OCI-LY1 (cell line): ENCODE results near the gene PKD1.

ENCODE experiments used
- H2AFZ ChIP-seq: fragments of 200-600 bp; sonication (generic), shearing (Covaris generic); 2 replicates; pipeline ENCODE4 v1.6.0; 2014; ENCODE audit warnings: antibody characterized with exemption, mild to moderate bottlenecking, low read length
- H3F3A ChIP-seq: fragments of 200-600 bp; sonication (generic), shearing (Covaris generic); 2 replicates; pipeline ENCODE4 v1.6.0; 2014; ENCODE audit warnings: mild to moderate bottlenecking, antibody characterized with exemption, low read length, moderate library complexity; ENCODE audit not compliant: insufficient read depth
- H3K27ac ChIP-seq: fragments of 200-600 bp; sonication (generic); 2 replicates; pipeline ENCODE4 v1.5.1; 2014; ENCODE audit warnings: low read length, mixed run types, mild to moderate bottlenecking, low read depth; ENCODE audit not compliant: poor library complexity, severe bottlenecking
- H3K27me3 ChIP-seq: fragments of 200-600 bp; sonication (generic); 2 replicates; pipeline ENCODE4 v1.6.0; 2014; ENCODE audit warnings: antibody characterized with exemption, mild to moderate bottlenecking, low read length, moderate library complexity; ENCODE audit not compliant: insufficient read depth
- H3K36me3 ChIP-seq: fragments of 200-600 bp; sonication (generic); 2 replicates; pipeline ENCODE4 v1.6.1; 2014; ENCODE audit warnings: mild to moderate bottlenecking, antibody characterized with exemption, low read length, moderate library complexity, mixed read lengths; ENCODE audit not compliant: insufficient read depth
- H3K4me1 ChIP-seq: fragments of 200-600 bp; sonication (generic); 2 replicates; pipeline ENCODE4 v1.5.1; 2014; ENCODE audit warnings: mild to moderate bottlenecking, low read length, moderate library complexity; ENCODE audit not compliant: insufficient read depth, severe bottlenecking
- H3K4me2 ChIP-seq: fragments of 200-600 bp; sonication (generic), shearing (Covaris generic); 2 replicates; pipeline ENCODE4 v1.6.1; 2014; ENCODE audit warnings: low read length
- H3K4me3 ChIP-seq: fragments of 200-600 bp; sonication (generic); 2 replicates; pipeline ENCODE4 v1.5.1; 2014; ENCODE audit warnings: low read length, low read depth, mild to moderate bottlenecking, mixed read lengths; ENCODE audit not compliant: poor library complexity, severe bottlenecking
- H3K79me2 ChIP-seq: fragments of 200-600 bp; shearing (Covaris generic); 2 replicates; pipeline ENCODE4 v1.6.1; 2016; ENCODE audit warnings: mixed run types, low read length, mixed read lengths; ENCODE audit not compliant: insufficient read depth
- H3K9ac ChIP-seq: fragments of 200-600 bp; sonication (generic), shearing (Covaris generic); 2 replicates; pipeline ENCODE4 v1.6.1; 2014; ENCODE audit warnings: mild to moderate bottlenecking, low read length, mixed read lengths
- H3K9me2 ChIP-seq: fragments of 200-600 bp; sonication (generic), shearing (Covaris generic); 2 replicates; pipeline ENCODE4 v1.6.1; 2014; ENCODE audit warnings: low read depth, mild to moderate bottlenecking, low read length, mixed read lengths
- H3K9me3 ChIP-seq: fragments of 200-600 bp; shearing (Covaris generic); 2 replicates; pipeline ENCODE4 v1.6.1; 2014; ENCODE audit warnings: low read length, mixed read lengths
- H4K20me1 ChIP-seq: fragments of 200-600 bp; sonication (generic), shearing (Covaris generic); 2 replicates; pipeline ENCODE4 v1.6.0; 2016; ENCODE audit warnings: mild to moderate bottlenecking, low read length; ENCODE audit not compliant: insufficient read depth
- CTCF ChIP-seq: fragments of 200-600 bp; sonication (generic), shearing (Covaris generic); IDR thresholded peaks from 2 replicates; pipeline ENCODE4 v1.5.1; 2017; ENCODE audit warnings: mild to moderate bottlenecking, antibody characterized with exemption, low read length, moderate library complexity, mixed read lengths
- EZH2 ChIP-seq: fragments of 200-600 bp; sonication (generic), shearing (Covaris generic); IDR thresholded peaks from 2 replicates; pipeline ENCODE4 v1.8.0; 2017; ENCODE audit warnings: borderline replicate concordance, mixed run types, mild to moderate bottlenecking, antibody characterized with exemption, low read length, moderate library complexity, mixed read lengths

PKD1 gene

GRCh38 chr16:2179576-2179975 is 43.9 kb upstream of the PKD1 start:
- Histone ChIP-seq H3K27me3 (no peaks in the 10 kb centered on the region; the same call in 1 of the 2 replicates), H3K9me2 (no peaks in the 10 kb centered on the region), H3K9ac (no peak overlapping the region), H3K4me2 (no peak overlapping the region), H3F3A (no peaks in the 10 kb centered on the region), H3K36me3 (peaks cover 29% of the 10 kb centered on the region), H3K27ac (no peak overlapping the region), H3K79me2 (no peaks in the 10 kb centered on the region), H2AFZ (no peak overlapping the region), H4K20me1 (no peaks in the 10 kb centered on the region), H3K9me3 (no peaks in the 10 kb centered on the region), H3K4me3 (no peak overlapping the region), H3K4me1 (no peaks in the 10 kb centered on the region)
- TF ChIP-seq EZH2 (no peak), CTCF (no peak)

GRCh38 chr16:2179107-2179501 is 43.4 kb upstream of the PKD1 start:
- H3K36me3 ChIP-seq, result peaks cover 34% of the 10 kb centered on the region
- H3F3A ChIP-seq, result no peaks in the 10 kb centered on the region
- H3K9me2 ChIP-seq, result no peaks in the 10 kb centered on the region
- no peaks in the 10 kb centered on the region for H3K4me1 ChIP-seq
- no peaks in the 10 kb centered on the region for H3K79me2 ChIP-seq
- H3K4me2 ChIP-seq, result no peak overlapping the region
- H4K20me1 ChIP-seq, result no peaks in the 10 kb centered on the region
- TF ChIP-seq CTCF, result no peak
- TF ChIP-seq EZH2, result no peak
- H3K27me3 ChIP-seq, result no peaks in the 10 kb centered on the region
- H3K4me3 ChIP-seq, result no peak overlapping the region
- no peaks in the 10 kb centered on the region for H3K9me3 ChIP-seq
- H3K27ac ChIP-seq, result no peak overlapping the region
- no peak overlapping the region for H2AFZ ChIP-seq
- H3K9ac ChIP-seq, result no peak overlapping the region

- no peak overlapping the region for H3K9ac ChIP-seq
- H2AFZ ChIP-seq, result no peak overlapping the region
- TF ChIP-seq CTCF, result no peak
- no peak for TF ChIP-seq EZH2
- no peaks in the 10 kb centered on the region for H3K79me2 ChIP-seq
- no peaks in the 10 kb centered on the region for H3K4me1 ChIP-seq
- no peaks in the 10 kb centered on the region for H3K27me3 ChIP-seq
- no peaks in the 10 kb centered on the region for H3K9me3 ChIP-seq
- peaks cover 38% of the 10 kb centered on the region for H3K36me3 ChIP-seq
- H3F3A ChIP-seq, result no peaks in the 10 kb centered on the region
- no peak overlapping the region for H3K4me2 ChIP-seq
- no peak overlapping the region for H3K4me3 ChIP-seq
- no peaks in the 10 kb centered on the region for H3K9me2 ChIP-seq
- H4K20me1 ChIP-seq, result no peaks in the 10 kb centered on the region
- no peak overlapping the region for H3K27ac ChIP-seq
These were observed 42.8 kb upstream of the PKD1 start for GRCh38 chr16:2178321-2179106.
